GM10266 (cell line): ENCODE results near the gene CCL14.
"Not testable (repeated sequence)": the region's sequence is repeated elsewhere in the genome, so short reads cannot be mapped to it uniquely, and the experiment has no call there.

Experiments used
- DNase-seq: peaks from one replicate; pipeline ENCODE4 v3.0.0; 2012; ENCODE audit errors: extremely low spot score
- TF ChIP-seq, protein P1 (sequence below): IDR thresholded peaks from 2 replicates; pipeline ENCODE4 v1.5.1; 2012; ENCODE audit warnings: mild to moderate bottlenecking, low read depth; ENCODE audit not compliant: control insufficient read depth, insufficient read depth; ENCODE audit errors: missing control alignments

The CCL14 gene

DNA sequence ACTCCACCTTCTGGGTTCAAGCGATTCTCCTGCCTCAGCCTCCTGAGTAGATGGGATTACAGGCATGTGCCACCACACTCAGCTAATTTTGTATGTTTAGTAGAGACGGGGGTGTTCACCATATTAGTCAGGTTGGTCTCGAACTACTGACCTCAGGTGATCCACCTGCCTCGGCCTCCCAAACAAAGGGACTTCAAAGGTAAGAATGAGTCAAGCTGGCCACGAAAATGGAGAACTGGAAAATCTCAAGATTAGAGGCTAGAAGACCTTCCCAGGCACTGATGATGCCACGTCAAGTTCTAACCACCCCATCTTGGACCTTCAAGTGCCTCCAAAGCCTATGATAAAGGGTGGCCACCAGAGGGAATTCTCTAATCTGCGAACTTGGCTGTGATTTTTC, 16.1 kb upstream of the CCL14 start:
- DNase-seq = no peak
- TF ChIP-seq, protein P1, sequence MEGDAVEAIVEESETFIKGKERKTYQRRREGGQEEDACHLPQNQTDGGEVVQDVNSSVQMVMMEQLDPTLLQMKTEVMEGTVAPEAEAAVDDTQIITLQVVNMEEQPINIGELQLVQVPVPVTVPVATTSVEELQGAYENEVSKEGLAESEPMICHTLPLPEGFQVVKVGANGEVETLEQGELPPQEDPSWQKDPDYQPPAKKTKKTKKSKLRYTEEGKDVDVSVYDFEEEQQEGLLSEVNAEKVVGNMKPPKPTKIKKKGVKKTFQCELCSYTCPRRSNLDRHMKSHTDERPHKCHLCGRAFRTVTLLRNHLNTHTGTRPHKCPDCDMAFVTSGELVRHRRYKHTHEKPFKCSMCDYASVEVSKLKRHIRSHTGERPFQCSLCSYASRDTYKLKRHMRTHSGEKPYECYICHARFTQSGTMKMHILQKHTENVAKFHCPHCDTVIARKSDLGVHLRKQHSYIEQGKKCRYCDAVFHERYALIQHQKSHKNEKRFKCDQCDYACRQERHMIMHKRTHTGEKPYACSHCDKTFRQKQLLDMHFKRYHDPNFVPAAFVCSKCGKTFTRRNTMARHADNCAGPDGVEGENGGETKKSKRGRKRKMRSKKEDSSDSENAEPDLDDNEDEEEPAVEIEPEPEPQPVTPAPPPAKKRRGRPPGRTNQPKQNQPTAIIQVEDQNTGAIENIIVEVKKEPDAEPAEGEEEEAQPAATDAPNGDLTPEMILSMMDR = no peak

DNA sequence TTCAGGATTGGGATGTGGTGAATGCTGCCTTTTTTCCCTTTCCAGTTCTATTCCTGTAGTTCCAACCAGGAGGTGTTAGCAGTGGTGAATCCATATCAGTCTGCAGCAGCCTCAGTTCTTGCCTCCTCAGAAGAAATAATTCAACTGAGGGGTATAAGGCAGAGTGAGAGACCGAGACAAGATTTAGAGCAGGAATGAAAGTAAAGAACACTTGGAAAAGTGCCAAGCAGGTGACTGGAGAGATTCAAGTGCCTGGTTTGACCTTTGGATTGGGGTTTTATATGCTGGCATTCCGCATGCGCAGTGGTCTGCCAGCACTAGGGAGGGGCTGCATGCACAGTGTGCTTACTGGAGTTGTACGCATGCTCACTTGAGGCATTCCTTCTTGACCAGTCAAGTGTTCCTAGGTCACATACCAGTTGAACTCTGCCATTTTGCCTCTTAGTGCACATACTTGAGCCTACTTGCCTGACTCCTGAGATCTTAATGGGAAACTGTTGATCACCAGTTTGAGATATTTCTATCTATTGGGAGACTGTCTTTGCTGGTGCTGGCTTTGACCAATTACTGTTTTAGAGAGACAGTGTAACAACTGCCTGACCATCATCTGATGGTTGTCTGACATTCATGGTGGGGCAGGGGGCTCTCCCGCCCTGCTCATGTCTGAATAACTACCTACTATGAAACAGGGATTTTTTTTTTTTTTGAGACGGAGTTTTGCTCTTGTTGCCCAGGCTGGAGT, 15.5 kb upstream of the CCL14 start:
- no peak for DNase-seq
- TF ChIP-seq, protein P1 = no peak

DNA sequence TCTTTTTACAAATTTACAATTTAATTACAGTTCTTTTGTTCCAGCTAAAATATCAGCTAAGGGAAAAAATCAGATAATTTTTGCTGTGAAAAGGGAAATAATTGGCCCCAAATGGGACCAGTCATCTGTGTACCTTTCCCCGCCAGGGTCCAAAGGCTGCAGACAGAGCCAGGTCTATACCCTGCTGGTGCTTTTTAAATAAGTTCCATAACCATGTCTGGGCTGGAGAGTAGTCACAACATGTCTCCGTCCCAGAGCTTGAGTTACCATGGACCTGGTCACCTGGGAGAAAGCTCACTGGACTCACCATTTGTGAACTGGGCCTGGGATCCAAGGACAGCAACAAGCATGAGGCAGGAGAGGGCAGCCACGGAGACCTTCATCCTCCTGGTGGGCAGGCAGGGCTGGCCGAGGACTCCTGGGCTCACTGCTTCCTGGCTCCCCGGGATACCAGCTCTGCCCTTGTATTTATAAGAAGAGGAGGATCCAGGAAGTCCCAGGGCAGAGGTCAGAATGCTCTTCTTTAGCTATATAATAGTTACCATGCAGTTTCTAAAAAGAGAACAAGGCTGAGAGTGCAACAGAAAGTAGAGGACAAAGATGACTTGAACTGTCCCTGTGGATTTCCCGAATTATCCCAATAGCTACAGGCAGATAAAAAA, 14.7 kb upstream of the CCL14 start, which contains the start of gene CCL15:
Gene CCL15, minus strand, starts transcription at position 444 of the 662 bp plus-strand sequence. Its CDS starts 61 bp downstream, at position 383.
- TF ChIP-seq, protein P1 = no peak

DNA sequence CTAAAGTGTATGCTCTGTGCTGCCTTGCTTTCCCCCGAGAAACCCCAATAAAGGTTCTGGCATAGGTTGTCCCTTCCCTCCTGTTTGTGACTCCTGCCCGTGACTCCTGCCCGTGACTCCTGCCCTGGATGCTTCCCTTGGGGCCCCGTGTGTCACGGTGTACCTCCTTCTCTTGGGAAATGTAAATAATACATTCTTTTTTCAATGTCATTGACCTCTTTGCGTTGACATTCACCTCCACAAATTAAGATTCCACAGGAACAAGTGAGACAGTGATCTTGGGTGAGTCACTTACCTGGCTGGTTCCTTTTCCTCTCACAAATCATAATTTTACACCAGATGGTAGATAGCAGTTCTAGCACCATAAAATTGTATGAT, 14.2 kb upstream of the CCL14 start:
- TF ChIP-seq, protein P1 = no peak
- DNase-seq = no peak

More for the DNA sequence above, 14.7 kb upstream of the CCL14 start, which contains the start of gene CCL15:
- no peak for DNase-seq

DNA sequence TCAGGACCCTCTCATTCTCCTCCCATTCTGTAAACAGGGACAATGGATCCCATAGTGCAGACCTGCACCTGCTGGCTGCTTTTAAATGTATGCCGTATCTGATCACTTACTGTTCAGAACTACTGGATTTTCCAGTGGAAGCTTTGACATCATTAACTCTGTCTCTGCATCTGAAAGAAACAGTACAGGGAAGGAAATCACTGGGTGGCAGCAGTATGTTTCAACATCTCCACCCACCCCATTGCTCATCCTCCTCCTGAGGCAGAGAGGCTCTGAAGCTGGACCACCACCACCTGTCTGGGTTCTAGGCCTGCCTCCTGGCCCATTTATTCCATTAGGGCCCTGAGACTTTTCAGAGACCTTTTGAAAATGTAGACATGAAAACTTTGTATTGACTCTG, 12.2 kb upstream of the CCL14 start:
- TF ChIP-seq, protein P1 = no peak
- DNase-seq = no peak

DNA sequence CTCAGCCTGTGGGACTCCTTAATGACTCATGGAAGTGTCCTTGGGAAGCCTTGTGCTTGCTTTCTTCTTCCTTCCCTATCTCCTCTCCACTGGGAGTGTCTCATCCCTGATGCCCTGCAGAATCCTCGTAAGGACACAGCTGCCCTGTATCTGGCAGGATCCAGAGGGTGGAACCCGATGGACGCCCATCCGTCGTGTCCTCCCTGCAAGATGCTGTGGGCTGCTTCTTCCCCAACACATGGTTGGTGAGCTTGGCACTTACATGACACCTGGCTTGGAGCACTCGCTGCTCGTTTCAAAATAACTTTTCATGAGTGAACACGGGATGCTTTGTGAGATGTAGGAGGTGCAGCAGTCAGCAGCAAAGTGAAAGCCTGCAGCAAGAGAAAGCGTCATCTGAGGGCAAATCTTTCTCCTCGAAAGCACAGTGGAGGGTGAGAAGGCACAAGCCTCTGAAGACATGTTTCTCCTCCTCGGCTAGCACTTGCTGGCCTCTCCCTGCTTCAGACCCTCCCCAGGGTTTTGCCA, 11.6 kb upstream of the CCL14 start:
- DNase-seq = no peak
- TF ChIP-seq, protein P1 = no peak

DNA sequence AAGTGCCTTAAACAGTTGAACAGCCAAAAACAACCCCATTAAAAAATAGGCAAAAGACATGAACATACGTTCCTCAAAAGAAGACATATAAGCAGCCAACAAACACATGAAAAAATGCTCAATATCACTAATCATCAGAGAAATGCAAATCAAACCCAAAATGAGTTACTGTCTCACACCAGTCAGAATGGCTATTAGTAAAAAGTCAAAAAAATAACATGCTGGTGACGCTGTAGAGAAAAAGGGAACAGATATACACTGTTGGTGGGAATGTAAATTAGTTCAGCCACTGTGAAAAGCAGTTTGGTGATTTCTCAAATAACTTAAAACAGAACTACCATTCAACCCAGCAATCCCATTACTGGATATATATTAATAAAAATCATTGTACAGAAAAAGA, 8.8 kb upstream of the CCL14 start:
- not testable (repeated sequence) for DNase-seq
